EL (cell line): Measurements from ENCODE around the gene ZNF763.
"Not testable (repeated sequence)": the region's sequence is repeated elsewhere in the genome, so short reads cannot be mapped to it uniquely, and the experiment has no call there.

ENCODE experiments used
- DNase-seq: peaks from one replicate; pipeline ENCODE4 v3.0.0-alpha.2; 2016

Gene ZNF763

GRCh38 chr19:11964858-11965645 is at the start of gene ZNF763:
Gene ZNF763, plus strand, starts transcription at chr19:11965040. Its CDS starts 169 bp downstream, at chr19:11965209.
- DNase-seq: peak; percentile 90

GRCh38 chr19:11921852-11922495 is 42.9 kb upstream of the ZNF763 start:
- no peak for DNase-seq

- DNase-seq: peak; percentile 95
These were observed 39.8 kb upstream of the ZNF763 start, which contains the start of gene ZNF700 for GRCh38 chr19:11924886-11925650. Gene ZNF700, plus strand, starts transcription at chr19:11925107. Its CDS starts 104 bp downstream, at chr19:11925211.

GRCh38 chr19:11925651-11926187 is 39.1 kb upstream of the ZNF763 start:
- not testable (repeated sequence) for DNase-seq

GRCh38 chr19:11927227-11927626 is 37.6 kb upstream of the ZNF763 start:
- DNase-seq: no peak

- peak; percentile 32 for DNase-seq
These were observed 33.8 kb upstream of the ZNF763 start for GRCh38 chr19:11931051-11931450.

GRCh38 chr19:11931513-11931912 is 33.3 kb upstream of the ZNF763 start:
- no peak for DNase-seq

GRCh38 chr19:11935829-11936228 is 29.0 kb upstream of the ZNF763 start:
- not testable (repeated sequence) for DNase-seq

GRCh38 chr19:11938383-11938782 is 26.5 kb upstream of the ZNF763 start:
- DNase-seq: not testable (repeated sequence)

GRCh38 chr19:11941361-11941887 is 23.4 kb upstream of the ZNF763 start:
- DNase-seq: not testable (repeated sequence)

- DNase-seq: no peak
These were observed 22.6 kb upstream of the ZNF763 start for GRCh38 chr19:11942008-11942842.

GRCh38 chr19:11942843-11943108 is 22.1 kb upstream of the ZNF763 start:
- DNase-seq: no peak

- no peak for DNase-seq
These were observed 20.2 kb upstream of the ZNF763 start for GRCh38 chr19:11944656-11945055.

- no peak for DNase-seq
These were observed 16.2 kb upstream of the ZNF763 start for GRCh38 chr19:11948646-11949045.

- no peak for DNase-seq
These were observed 15.6 kb upstream of the ZNF763 start for GRCh38 chr19:11949201-11949600.

GRCh38 chr19:11949614-11950080 is 15.2 kb upstream of the ZNF763 start:
- DNase-seq: not testable (repeated sequence)

- DNase-seq: no peak
These were observed 14.5 kb upstream of the ZNF763 start for GRCh38 chr19:11950312-11950711.

GRCh38 chr19:11963566-11964355 is 1.1 kb upstream of the ZNF763 start:
- DNase-seq: peak; percentile 67

- no peak for DNase-seq
These were observed 363 bp upstream of the ZNF763 start for GRCh38 chr19:11964496-11964857.

- DNase-seq: no peak
These were observed 5.3 kb downstream of the ZNF763 start for GRCh38 chr19:11970174-11970573.

GRCh38 chr19:11971041-11971440 is 6.2 kb downstream of the ZNF763 start:
- no peak for DNase-seq
